Ascending aorta (tissue), 2 donors: ENCODE measurements around the gene STAG1. TPM values are rescaled to one million over a fixed set of nuclear protein-coding genes. Genes with fewer than 3 reads are reported as not detected.

Experiments
- DNase-seq, 2 donors: peaks; one replicate each; pipeline ENCODE4 v3.0.0-alpha.2; 2019; ENCODE audit warnings: low spot score in 2 of 2
- H3K27ac ChIP-seq, 2 donors: fragments of 200-600 bp; sonication (generic); one replicate each; pipeline ENCODE4 v1.5.1; 2016 to 2017; ENCODE audit warnings: mild to moderate bottlenecking in 1 of 2
- H3K27me3 ChIP-seq: fragments of 200-600 bp; sonication (generic); one replicate; pipeline ENCODE4 v1.5.1; 2017
- H3K36me3 ChIP-seq, 2 donors: fragments of 200-600 bp; sonication (generic); one replicate each; pipeline ENCODE4 v1.5.1; 2016
- H3K4me1 ChIP-seq, 2 donors: fragments of 200-600 bp; sonication (generic); one replicate each; pipeline ENCODE4 v1.5.1; 2016 to 2017; ENCODE audit warnings: mild to moderate bottlenecking in 1 of 2
- H3K4me3 ChIP-seq, 2 donors: fragments of 200-600 bp; sonication (generic); one replicate each; pipeline ENCODE4 v1.5.1; 2016 to 2017; ENCODE audit warnings: mild to moderate bottlenecking in 1 of 2
- H3K9me3 ChIP-seq, 2 donors: fragments of 200-600 bp; sonication (generic); one replicate each; pipeline ENCODE4 v1.5.1; 2016
- intact Hi-C: fragments of 100-400 bp; cut with DNase I; formaldehyde crosslinking; loops from one replicate; pipeline ENCODE4 v1.15.1; 2023
- total RNA-seq: library from RNA; depleted of rRNA; stranded (reverse); fragments of >200 nt; gene quantifications from one replicate; pipeline ENCODE4 v1.1.0, GENCODE V29; 2016
- TF ChIP-seq, protein P1 (sequence below), 3 experiments: fragments of 200-600 bp in 2 of 3; fragments of 450-650 bp in 1 of 3; sonication (generic) in 2 of 3; IDR thresholded peaks; one replicate each; pipeline ENCODE4 v1.5.1; 2016 to 2019; ENCODE audit warnings: antibody characterized with exemption in 3 of 3, mild to moderate bottlenecking in 1 of 3, moderate library complexity in 1 of 3

STAG1 gene
- total RNA-seq, 1 donor from 2014 or later, result 27.2 TPM

DNA sequence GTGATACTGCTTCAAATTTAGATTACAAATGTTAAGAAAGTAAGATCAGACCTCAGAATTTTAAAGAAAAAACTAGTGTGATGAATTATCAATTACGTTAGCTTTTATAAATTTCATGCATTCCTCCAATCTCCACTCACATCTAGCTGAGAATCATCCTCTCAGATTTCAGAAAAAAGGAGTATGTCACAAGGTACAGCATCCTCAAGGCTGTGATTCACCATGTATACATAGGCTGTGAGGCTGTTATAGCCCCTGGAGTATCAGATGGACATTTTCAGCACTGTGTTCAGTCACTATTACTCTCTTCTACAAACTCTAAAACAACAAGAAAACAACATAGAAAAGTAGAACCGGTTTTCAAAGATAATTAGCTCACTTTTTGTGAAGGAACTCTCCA, 287.7 kb downstream of the STAG1 start:
- Histone ChIP-seq H3K36me3 (peaks cover 0 to 6% of the 10 kb centered on the region in 2 donors), H3K27ac (no peak overlapping the region), H3K27me3 (no peaks in the 10 kb centered on the region), H3K9me3 (no peaks in the 10 kb centered on the region), H3K4me1 (no peaks in the 10 kb centered on the region), H3K4me3 (no peak overlapping the region)
- no peak for DNase-seq
- intact Hi-C loops, result no loop called here
- TF ChIP-seq, protein P1, sequence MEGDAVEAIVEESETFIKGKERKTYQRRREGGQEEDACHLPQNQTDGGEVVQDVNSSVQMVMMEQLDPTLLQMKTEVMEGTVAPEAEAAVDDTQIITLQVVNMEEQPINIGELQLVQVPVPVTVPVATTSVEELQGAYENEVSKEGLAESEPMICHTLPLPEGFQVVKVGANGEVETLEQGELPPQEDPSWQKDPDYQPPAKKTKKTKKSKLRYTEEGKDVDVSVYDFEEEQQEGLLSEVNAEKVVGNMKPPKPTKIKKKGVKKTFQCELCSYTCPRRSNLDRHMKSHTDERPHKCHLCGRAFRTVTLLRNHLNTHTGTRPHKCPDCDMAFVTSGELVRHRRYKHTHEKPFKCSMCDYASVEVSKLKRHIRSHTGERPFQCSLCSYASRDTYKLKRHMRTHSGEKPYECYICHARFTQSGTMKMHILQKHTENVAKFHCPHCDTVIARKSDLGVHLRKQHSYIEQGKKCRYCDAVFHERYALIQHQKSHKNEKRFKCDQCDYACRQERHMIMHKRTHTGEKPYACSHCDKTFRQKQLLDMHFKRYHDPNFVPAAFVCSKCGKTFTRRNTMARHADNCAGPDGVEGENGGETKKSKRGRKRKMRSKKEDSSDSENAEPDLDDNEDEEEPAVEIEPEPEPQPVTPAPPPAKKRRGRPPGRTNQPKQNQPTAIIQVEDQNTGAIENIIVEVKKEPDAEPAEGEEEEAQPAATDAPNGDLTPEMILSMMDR (IDR thresholded peaks at IDR 0.05), result no peak

DNA sequence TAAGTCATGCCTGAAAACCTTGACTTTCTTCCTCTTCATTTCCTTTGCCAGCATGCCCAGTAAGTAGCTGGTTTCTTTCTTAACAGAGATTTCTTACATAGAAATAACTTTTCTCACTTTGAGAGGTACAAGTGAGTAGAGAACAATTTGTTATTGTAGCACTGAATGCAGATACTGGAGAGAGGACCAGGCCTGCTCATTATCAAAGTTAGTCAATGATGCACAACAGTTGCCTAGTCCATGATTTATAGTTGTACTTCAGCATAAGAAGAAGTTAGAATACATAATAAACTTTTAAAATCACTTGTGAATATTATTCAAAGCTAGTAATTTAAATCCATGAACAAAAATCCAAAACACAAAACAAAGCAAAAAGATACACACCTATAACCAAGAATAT, 289.0 kb downstream of the STAG1 start:
- intact Hi-C loops, result no loop called here
- H3K36me3 ChIP-seq, result peaks cover 3 to 6% of the 10 kb centered on the region in 2 donors
- no peaks in the 10 kb centered on the region for H3K4me1 ChIP-seq
- no peaks in the 10 kb centered on the region for H3K27me3 ChIP-seq
- TF ChIP-seq, protein P1 (IDR thresholded peaks at IDR 0.05), result no peak
- H3K9me3 ChIP-seq, result no peaks in the 10 kb centered on the region
- H3K27ac ChIP-seq, result no peak overlapping the region
- H3K4me3 ChIP-seq, result no peak overlapping the region
- no peak for DNase-seq

DNA sequence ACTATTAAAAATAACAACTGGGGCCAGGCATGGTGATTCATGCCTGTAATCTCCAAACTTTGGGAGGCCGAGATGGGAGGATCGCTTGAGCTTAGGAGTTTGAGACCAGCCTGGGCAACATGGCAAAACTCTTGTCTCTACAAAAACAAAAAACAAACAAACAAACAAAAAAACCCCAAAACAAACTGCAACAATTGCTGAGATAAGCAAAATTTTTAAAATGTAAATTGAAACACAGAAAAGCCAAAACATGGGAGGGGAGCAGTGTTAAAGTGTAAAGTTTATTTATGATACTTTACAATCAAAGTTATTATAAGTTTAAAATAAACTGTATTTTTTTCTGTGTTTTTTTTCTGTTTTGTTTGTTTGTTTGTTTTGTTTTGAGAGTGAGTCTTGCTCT, 294.4 kb downstream of the STAG1 start:
- DNase-seq, result no peak
- intact Hi-C loops, result no loop called here
- TF ChIP-seq, protein P1 (IDR thresholded peaks at IDR 0.05), result no peak
- Histone ChIP-seq H3K36me3 (peaks cover 14 to 43% of the 10 kb centered on the region in 2 donors), H3K4me3 (no peak overlapping the region), H3K27me3 (no peaks in the 10 kb centered on the region), H3K9me3 (peaks cover 25 to 26% of the 10 kb centered on the region in 2 donors), H3K27ac (no peak overlapping the region), H3K4me1 (no peaks in the 10 kb centered on the region)

DNA sequence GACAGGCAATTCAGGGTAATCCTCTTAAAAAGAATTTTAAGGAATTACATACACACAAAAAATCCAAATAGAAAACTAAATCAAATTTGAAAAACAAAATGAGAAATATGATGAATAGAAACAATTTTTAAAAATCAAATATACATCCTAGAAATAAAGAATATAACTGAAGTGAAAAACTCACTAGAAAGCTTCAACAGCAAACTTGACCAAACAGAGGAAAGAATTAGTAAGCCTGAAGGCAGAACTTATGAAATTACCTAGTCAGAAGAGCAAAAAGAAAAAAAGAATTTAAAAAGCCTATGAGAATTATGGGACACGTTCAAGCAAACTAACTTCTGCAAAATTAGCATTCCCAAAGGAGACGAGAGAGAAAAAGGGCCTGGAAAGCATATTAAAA, 296.0 kb downstream of the STAG1 start:
- Histone ChIP-seq H3K27ac (no peak overlapping the region), H3K4me1 (no peaks in the 10 kb centered on the region), H3K27me3 (no peaks in the 10 kb centered on the region), H3K9me3 (peaks cover 25 to 26% of the 10 kb centered on the region in 2 donors), H3K4me3 (no peak overlapping the region), H3K36me3 (peaks cover 17 to 55% of the 10 kb centered on the region in 2 donors)
- intact Hi-C loops, result no loop called here
- TF ChIP-seq, protein P1 (IDR thresholded peaks at IDR 0.05), result no peak
- DNase-seq, result no peak

DNA sequence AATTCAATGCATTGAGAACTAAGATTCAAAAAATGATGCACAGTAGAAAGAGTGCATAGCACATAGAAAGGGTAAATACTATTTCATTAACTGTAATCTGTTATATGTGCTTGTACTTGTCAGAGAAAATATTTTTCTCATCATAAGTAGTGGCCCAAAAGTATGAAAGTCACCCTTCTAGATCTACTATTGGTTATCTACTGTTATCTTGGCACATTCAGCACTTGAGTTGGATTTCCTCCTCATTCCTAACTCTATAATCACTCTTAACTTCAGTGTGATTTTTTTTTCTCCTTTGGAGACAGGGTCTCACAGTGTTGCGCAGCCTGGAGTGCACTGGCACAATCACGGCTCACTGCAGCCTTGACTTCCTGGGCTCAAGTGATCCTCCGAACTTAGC, 307.6 kb downstream of the STAG1 start:
- intact Hi-C loops, result no loop called here
- H3K9me3 ChIP-seq, result no peaks in the 10 kb centered on the region
- H3K36me3 ChIP-seq, result peaks cover 15 to 26% of the 10 kb centered on the region in 2 donors
- no peak overlapping the region for H3K4me3 ChIP-seq
- no peak overlapping the region for H3K27ac ChIP-seq
- peaks cover 0 to 8% of the 10 kb centered on the region in 2 donors for H3K4me1 ChIP-seq
- DNase-seq, result no peak
- no peaks in the 10 kb centered on the region for H3K27me3 ChIP-seq
- TF ChIP-seq, protein P1 (IDR thresholded peaks at IDR 0.05), result no peak

DNA sequence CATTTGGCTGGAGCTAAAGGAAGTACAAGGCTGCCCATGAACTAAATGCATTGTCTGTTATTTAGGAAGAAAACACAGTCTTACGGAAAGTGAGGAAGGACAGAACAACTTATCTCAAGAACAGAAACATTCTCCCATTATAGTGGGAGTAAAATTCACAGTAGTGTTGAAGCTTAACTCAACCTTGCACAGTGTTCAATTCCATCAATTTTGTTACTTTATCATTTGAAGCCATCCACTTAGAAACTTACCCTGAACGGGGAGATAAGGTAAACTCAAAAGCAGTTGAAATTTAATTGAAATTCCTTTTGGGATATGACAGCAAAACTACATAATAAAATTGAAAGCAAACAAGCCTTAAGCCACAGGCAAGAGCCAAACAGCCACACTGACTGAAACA, 315.1 kb downstream of the STAG1 start:
- no peaks in the 10 kb centered on the region for H3K4me1 ChIP-seq
- DNase-seq, result no peak
- no peaks in the 10 kb centered on the region for H3K27me3 ChIP-seq
- no peak overlapping the region for H3K27ac ChIP-seq
- intact Hi-C loops, result no loop called here
- H3K4me3 ChIP-seq, result no peak overlapping the region
- TF ChIP-seq, protein P1 (IDR thresholded peaks at IDR 0.05), result no peak
- no peaks in the 10 kb centered on the region for H3K9me3 ChIP-seq
- H3K36me3 ChIP-seq, result peaks cover 6 to 18% of the 10 kb centered on the region in 2 donors
